DOHH2 (cell line): ENCODE measurements around the gene RHOBTB3.
A peak's percentile ranks its signal among the peaks of the same experiment; 100 is the strongest.

Experiments used
- H3F3A ChIP-seq: fragments of 200-600 bp; sonication (generic), shearing (Covaris generic); 2 replicates; pipeline ENCODE4 v1.6.0; 2016; ENCODE audit warnings: antibody characterized with exemption, mild to moderate bottlenecking; ENCODE audit not compliant: control insufficient read depth, insufficient read depth
- H3K27ac ChIP-seq: fragments of 200-600 bp; sonication (generic); 2 replicates; pipeline ENCODE4 v1.5.1; 2014; ENCODE audit warnings: low read depth, mild to moderate bottlenecking, low read length, moderate library complexity
- H3K27me3 ChIP-seq: fragments of 200-600 bp; sonication (generic); 2 replicates; pipeline ENCODE4 v1.6.1; 2014; ENCODE audit warnings: mild to moderate bottlenecking, low read length, mixed read lengths; ENCODE audit not compliant: control insufficient read depth
- H3K36me3 ChIP-seq: fragments of 200-600 bp; sonication (generic); 2 replicates; pipeline ENCODE4 v1.6.1; 2014; ENCODE audit warnings: mild to moderate bottlenecking, low read length, moderate library complexity, mixed read lengths; ENCODE audit not compliant: control insufficient read depth
- H3K4me1 ChIP-seq: fragments of 200-600 bp; sonication (generic); 2 replicates; pipeline ENCODE4 v1.6.1; 2014; ENCODE audit warnings: mild to moderate bottlenecking, low read length, mixed read lengths; ENCODE audit not compliant: control insufficient read depth
- H3K4me2 ChIP-seq: fragments of 200-600 bp; sonication (generic); 2 replicates; pipeline ENCODE4 v1.6.0; 2014; ENCODE audit warnings: mild to moderate bottlenecking, low read length, moderate library complexity
- H3K4me3 ChIP-seq: fragments of 200-600 bp; sonication (generic); 2 replicates; pipeline ENCODE4 v1.5.1; 2014; ENCODE audit warnings: mild to moderate bottlenecking, low read length, mixed read lengths
- H3K79me2 ChIP-seq: fragments of 200-600 bp; sonication (generic); 2 replicates; pipeline ENCODE4 v1.6.1; 2014; ENCODE audit warnings: mild to moderate bottlenecking, low read length, mixed read lengths; ENCODE audit not compliant: control insufficient read depth
- H3K9me2 ChIP-seq: fragments of 200-600 bp; sonication (generic); replicated peaks from 2 replicates; pipeline ENCODE4 v1.6.1; 2014; ENCODE audit warnings: mild to moderate bottlenecking, low read length, mixed read lengths; ENCODE audit not compliant: control insufficient read depth
- H3K9me3 ChIP-seq: fragments of 200-600 bp; sonication (generic); 2 replicates; pipeline ENCODE4 v1.6.1; 2014; ENCODE audit warnings: antibody characterized with exemption, low read length, mixed read lengths; ENCODE audit not compliant: control insufficient read depth, insufficient read depth
- H4K20me1 ChIP-seq: fragments of 200-600 bp; sonication (generic); 2 replicates; pipeline ENCODE4 v1.6.0; 2014; ENCODE audit warnings: low read depth, mild to moderate bottlenecking, antibody characterized with exemption, low read length, moderate library complexity; ENCODE audit not compliant: control insufficient read depth, insufficient read depth
- CTCF ChIP-seq: fragments of 200-600 bp; sonication (generic); IDR thresholded peaks from one replicate; pipeline ENCODE4 v1.5.1; 2014; ENCODE audit warnings: antibody characterized with exemption, mild to moderate bottlenecking, low read depth, low read length; ENCODE audit not compliant: poor library complexity, severe bottlenecking
- EZH2phosphoT487 ChIP-seq: fragments of 200-600 bp; sonication (generic); IDR thresholded peaks from 2 replicates; pipeline ENCODE4 v1.6.1; 2017; ENCODE audit warnings: borderline replicate concordance, mild to moderate bottlenecking, antibody characterized with exemption, low read length, moderate library complexity, mixed read lengths

Gene RHOBTB3

GRCh38 chr5:95806687-95807086 lies 75.6 kb downstream of the RHOBTB3 start:
- Histone ChIP-seq H4K20me1 (no peaks in the 10 kb centered on the region), H3K9me2 (no peaks in the 10 kb centered on the region), H3K79me2 (no peaks in the 10 kb centered on the region), H3K36me3 (no peaks in the 10 kb centered on the region), H3K4me3 (no peak overlapping the region), H3K27ac (no peak overlapping the region), H3K4me1 (peaks cover 27% of the 10 kb centered on the region), H3F3A (0 out of 2 replicates have a peak, but pooled peaks cover 3% of the 10 kb centered on the region), H3K9me3 (no peaks in the 10 kb centered on the region), H3K27me3 (no peaks in the 10 kb centered on the region), H3K4me2 (no peak overlapping the region)
- TF ChIP-seq CTCF: no peak
- TF ChIP-seq EZH2phosphoT487: no peak

- no peaks in the 10 kb centered on the region for H3K9me3 ChIP-seq
- H3K27ac ChIP-seq: peak overlapping the region; percentile 69
- peaks cover 27% of the 10 kb centered on the region for H3K4me1 ChIP-seq
- no peaks in the 10 kb centered on the region for H3K27me3 ChIP-seq
- peak overlapping the region; percentile 64 for H3K4me3 ChIP-seq
- H4K20me1 ChIP-seq: no peaks in the 10 kb centered on the region
- H3K36me3 ChIP-seq: no peaks in the 10 kb centered on the region; the same call in 1 of the 2 replicates
- H3K4me2 ChIP-seq: peak overlapping the region; percentile 77
- 0 out of 2 replicates have a peak, but pooled peaks cover 3% of the 10 kb centered on the region for H3F3A ChIP-seq
- no peak for TF ChIP-seq EZH2phosphoT487
- TF ChIP-seq CTCF: no peak
- H3K79me2 ChIP-seq: no peaks in the 10 kb centered on the region
- H3K9me2 ChIP-seq: no peaks in the 10 kb centered on the region
These were observed 77.0 kb downstream of the RHOBTB3 start for GRCh38 chr5:95808013-95808685.

- Histone ChIP-seq H3F3A (0 out of 2 replicates have a peak, but pooled peaks cover 3% of the 10 kb centered on the region), H3K4me3 (peak overlapping the region; percentile 64), H3K4me2 (peak overlapping the region; percentile 77), H3K27me3 (no peaks in the 10 kb centered on the region), H3K9me3 (no peaks in the 10 kb centered on the region), H3K27ac (peak overlapping the region; percentile 69), H3K4me1 (peaks cover 27% of the 10 kb centered on the region), H3K79me2 (no peaks in the 10 kb centered on the region), H4K20me1 (no peaks in the 10 kb centered on the region), H3K36me3 (peaks cover 5% of the 10 kb centered on the region; the same call in 1 of the 2 replicates), H3K9me2 (no peaks in the 10 kb centered on the region)
- TF ChIP-seq EZH2phosphoT487 (no peak), CTCF (no peak)
These were observed 77.7 kb downstream of the RHOBTB3 start for GRCh38 chr5:95808686-95809413.
